Gastrocnemius medialis (tissue), 4 donors: Measurements from ENCODE around the gene PSME3IP1.

Experiments used
- POLR2A ChIP-seq, 2 donors: fragments of 450-650 bp; IDR thresholded peaks; one replicate each; pipeline ENCODE4 v1.6.1; 2017; ENCODE audit warnings: antibody characterized with exemption in 2 of 2, mild to moderate bottlenecking in 2 of 2, moderate library complexity in 2 of 2
- TF ChIP-seq, protein P1 (sequence below), 5 experiments: fragments of 450-650 bp in 3 of 5; fragments of 200-600 bp in 2 of 5; sonication (generic) in 2 of 5; IDR thresholded peaks in 4 of 5; conservative IDR thresholded peaks in 1 of 5; 1 replicate in 4 of 5; 2 replicates in 1 of 5; pipeline ENCODE4 v1.5.1; 2016 to 2019; ENCODE audit warnings: antibody characterized with exemption in 5 of 5, mild to moderate bottlenecking in 3 of 5, moderate library complexity in 3 of 5

- TF ChIP-seq, protein P1, sequence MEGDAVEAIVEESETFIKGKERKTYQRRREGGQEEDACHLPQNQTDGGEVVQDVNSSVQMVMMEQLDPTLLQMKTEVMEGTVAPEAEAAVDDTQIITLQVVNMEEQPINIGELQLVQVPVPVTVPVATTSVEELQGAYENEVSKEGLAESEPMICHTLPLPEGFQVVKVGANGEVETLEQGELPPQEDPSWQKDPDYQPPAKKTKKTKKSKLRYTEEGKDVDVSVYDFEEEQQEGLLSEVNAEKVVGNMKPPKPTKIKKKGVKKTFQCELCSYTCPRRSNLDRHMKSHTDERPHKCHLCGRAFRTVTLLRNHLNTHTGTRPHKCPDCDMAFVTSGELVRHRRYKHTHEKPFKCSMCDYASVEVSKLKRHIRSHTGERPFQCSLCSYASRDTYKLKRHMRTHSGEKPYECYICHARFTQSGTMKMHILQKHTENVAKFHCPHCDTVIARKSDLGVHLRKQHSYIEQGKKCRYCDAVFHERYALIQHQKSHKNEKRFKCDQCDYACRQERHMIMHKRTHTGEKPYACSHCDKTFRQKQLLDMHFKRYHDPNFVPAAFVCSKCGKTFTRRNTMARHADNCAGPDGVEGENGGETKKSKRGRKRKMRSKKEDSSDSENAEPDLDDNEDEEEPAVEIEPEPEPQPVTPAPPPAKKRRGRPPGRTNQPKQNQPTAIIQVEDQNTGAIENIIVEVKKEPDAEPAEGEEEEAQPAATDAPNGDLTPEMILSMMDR (IDR thresholded peaks at IDR 0.05 in 4 of 5, conservative IDR thresholded peaks at IDR 0.05 in 1 of 5): no peak
- TF ChIP-seq POLR2A (IDR thresholded peaks at IDR 0.05): no peak
Measured at GRCh38 chr16:57127037-57127763, 58.6 kb downstream of the PSME3IP1 start.
